K562 (cell line): ENCODE measurements around the gene UBQLNL. TPM values are rescaled to one million over a fixed set of nuclear protein-coding genes. Genes with fewer than 3 reads are reported as not detected.

ENCODE experiments used
- CCNT2 ChIP-seq: IDR thresholded peaks from 2 replicates; pipeline ENCODE4 v1.6.1; 2011; ENCODE audit warnings: borderline replicate concordance, low read depth, mild to moderate bottlenecking, moderate library complexity, mixed read lengths, low read length; ENCODE audit not compliant: insufficient read length; ENCODE audit errors: extremely low read depth
- CEBPB ChIP-seq: fragments of 450-650 bp; IDR thresholded peaks from 2 replicates; pipeline ENCODE4 v1.6.1; 2016; ENCODE audit warnings: missing genetic modification characterization, missing compliant biosample characterization
- COPS2 ChIP-seq: fragments of 450-650 bp; conservative IDR thresholded peaks from 2 replicates; pipeline ENCODE4 v1.6.1; 2016; ENCODE audit warnings: mild to moderate bottlenecking, moderate library complexity
- FIP1L1 ChIP-seq: fragments of 200-400 bp; formaldehyde crosslinking; IDR thresholded peaks from 2 replicates; pipeline ENCODE4 v1.6.1; 2018; ENCODE audit warnings: mild to moderate bottlenecking, low read depth, low read length; ENCODE audit not compliant: poor library complexity, severe bottlenecking
- HNRNPUL1 ChIP-seq: fragments of 200-400 bp; formaldehyde crosslinking; IDR thresholded peaks from 2 replicates; pipeline ENCODE4 v1.6.1; 2017; ENCODE audit warnings: low read length
- MAFF ChIP-seq: IDR thresholded peaks from 2 replicates; pipeline ENCODE4 v1.6.1; 2012; ENCODE audit warnings: low read length, improper control_type of control experiment
- MAFK ChIP-seq: IDR thresholded peaks from 2 replicates; pipeline ENCODE4 v1.6.1; 2011; ENCODE audit warnings: low read length, improper control_type of control experiment
- MYC ChIP-seq, 2 experiments: fragments of 250-450 bp in 1 of 2; sonication (Bioruptor Pico) in 1 of 2; IDR thresholded peaks; 2 replicates each; pipeline versions ENCODE4 v1.5.1 to v1.6.1; 2012 to 2021; ENCODE audit warnings: low read depth in 2 of 2, borderline replicate concordance in 1 of 2, improper control_type of control experiment in 1 of 2, low read length in 1 of 2, mild to moderate bottlenecking in 1 of 2, moderate library complexity in 1 of 2
- NEUROD1 ChIP-seq: fragments of 150-350 bp; IDR thresholded peaks from 2 replicates; pipeline ENCODE4 v1.6.1; 2014; ENCODE audit warnings: borderline replicate concordance, low read length, low read depth; ENCODE audit not compliant: partially characterized antibody
- POLR3A ChIP-seq: IDR thresholded peaks from 2 replicates; pipeline ENCODE4 v1.6.1; 2011; ENCODE audit warnings: borderline replicate concordance, mild to moderate bottlenecking, moderate library complexity; ENCODE audit not compliant: insufficient read length, insufficient read depth; ENCODE audit errors: extremely low read depth
- RBFOX2 ChIP-seq: fragments of 200-400 bp; formaldehyde crosslinking; IDR thresholded peaks from 2 replicates; pipeline ENCODE4 v1.6.1; 2017; ENCODE audit warnings: low read depth, mild to moderate bottlenecking, low read length, moderate library complexity
- SETDB1 ChIP-seq: IDR thresholded peaks from one replicate; pipeline ENCODE4 v1.6.1; 2012; ENCODE audit warnings: low read length, control low read depth, inconsistent platforms
- SIN3A ChIP-seq, 2 experiments: fragments of 150-350 bp in 1 of 2; IDR thresholded peaks; 2 replicates each; pipeline ENCODE4 v1.6.1; 2011 to 2016; ENCODE audit warnings: borderline replicate concordance in 2 of 2, low read depth in 2 of 2, low read length in 2 of 2, mild to moderate bottlenecking in 2 of 2, moderate library complexity in 2 of 2; ENCODE audit not compliant: control insufficient read depth in 1 of 2
- TRIM28 ChIP-seq: fragments of 450-650 bp; IDR thresholded peaks from 2 replicates; pipeline ENCODE4 v1.6.1; 2017
- ZFP1 ChIP-seq: fragments of 450-650 bp; formaldehyde crosslinking; IDR thresholded peaks from 2 replicates; pipeline ENCODE4 v1.4.0; 2020; ENCODE audit warnings: mild to moderate bottlenecking, mixed read lengths
- ZNF347 ChIP-seq: fragments of 450-650 bp; formaldehyde crosslinking; IDR thresholded peaks from 2 replicates; pipeline ENCODE4 v1.4.0; 2020; ENCODE audit warnings: low read depth, mild to moderate bottlenecking, moderate library complexity
- ZNF830 ChIP-seq: fragments of 250-450 bp; sonication (Bioruptor Pico); IDR thresholded peaks from 2 replicates; pipeline ENCODE4 v1.5.0; 2021; ENCODE audit warnings: mild to moderate bottlenecking
- polyA plus RNA-seq, 8 experiments: library from polyadenylated mRNA; depleted of rRNA in 4 of 8; stranded (reverse) in 5 of 8; unstranded in 3 of 8; fragments of >200 nt; fragmentation: Nextera tagmentation in 2 of 8; fragmentation: Illumina TruSeq in 1 of 8; extraction: Ambion mirVana in 2 of 8; extraction: Trizol in 1 of 8; gene quantifications; 2 replicates each; pipeline versions ENCODE4 v1.2.1 to v1.2.3, GENCODE V29; 2011 to 2014; ENCODE audit warnings: inconsistent platforms in 1 of 8, missing spikeins in 1 of 8
- total RNA-seq, 7 experiments: library from RNA; depleted of rRNA in 6 of 7; stranded (reverse); fragments of >200 nt in 6 of 7; fragmentation: Illumina TruSeq in 2 of 7; extraction: Trizol in 2 of 7; gene quantifications; 2 replicates each; pipeline versions ENCODE4 v1.2.1 to v1.2.3, GENCODE V29; 2011 to 2021; ENCODE audit warnings: low replicate concordance in 1 of 7
- TF ChIP-seq, protein P1 (sequence below), 2 experiments: fragments of 200-800 bp in 1 of 2; sonication (Bioruptor generic) in 1 of 2; sonication (generic) in 1 of 2; formaldehyde crosslinking in 1 of 2; IDR thresholded peaks in 1 of 2; conservative IDR thresholded peaks in 1 of 2; 2 replicates each; pipeline versions ENCODE4 v1.5.0 to v1.6.1; 2016 to 2020; ENCODE audit warnings: missing compliant biosample characterization in 1 of 2, missing genetic modification characterization in 1 of 2, missing genetic modification reagents in 1 of 2
- TF ChIP-seq, protein P2 (sequence below): fragments of 450-650 bp; formaldehyde crosslinking; IDR thresholded peaks from 2 replicates; pipeline ENCODE4 v1.4.0; 2022; ENCODE audit warnings: mild to moderate bottlenecking, moderate library complexity

Gene UBQLNL
- total and polyA plus RNA-seq, 9 of the 15 experiments (the other 6 are each of a cell fraction or from before 2014, with no cell fraction given), result 0.07 to 0.27 (median 0.14) TPM

DNA sequence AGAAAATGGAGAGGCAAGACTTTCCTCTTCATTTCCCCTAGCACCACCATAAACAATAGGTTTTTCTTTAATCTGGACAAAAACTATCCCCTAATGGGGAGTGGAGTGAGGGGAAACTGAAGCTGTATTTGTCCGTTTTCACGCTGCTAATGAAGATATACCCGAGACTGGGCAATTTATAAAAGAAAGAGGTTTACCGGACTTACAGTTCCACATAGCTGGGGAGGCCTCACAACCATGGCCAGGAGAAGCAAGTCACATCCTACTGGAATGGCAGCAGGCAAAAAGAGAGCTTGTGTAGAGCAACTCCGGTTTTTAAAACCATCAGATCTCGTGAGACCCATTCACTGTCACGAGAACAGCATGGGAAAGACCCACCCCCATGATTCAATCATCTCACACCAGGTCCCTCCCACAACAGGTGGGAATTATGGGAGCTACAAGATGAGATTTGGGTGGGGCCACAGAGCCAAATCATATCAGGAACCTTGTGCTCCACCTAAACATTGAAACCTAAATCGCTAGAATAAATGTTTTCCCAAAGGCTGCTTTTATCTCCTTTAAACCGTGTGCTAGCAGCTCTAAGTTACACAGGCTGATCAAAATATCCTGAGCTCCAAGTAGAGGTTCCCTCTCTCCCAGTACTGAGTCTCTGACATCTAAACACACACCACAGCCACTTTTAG, 11.0 kb downstream of the UBQLNL start (continued):
- TF ChIP-seq SIN3A (IDR thresholded peaks at IDR 0.05; ENCODE audit: borderline replicate concordance in 2 of 2, control insufficient read depth in 1 of 2, low read depth in 2 of 2, low read length in 2 of 2) (peak; percentile 46 to 72; a peak in 1 of 4 replicates), NEUROD1 (peak; percentile 69), ZNF347 (no peak), COPS2 (no peak), SETDB1 (no peak), MAFK (no peak), ZFP1 (CRISPR knock-in tag) (no peak), MAFF (peak; percentile 70; the same call in 1 of the 2 replicates), CEBPB (tag) (no peak), TRIM28 (no peak), RBFOX2 (peak; percentile 83), MYC (IDR thresholded peaks at IDR 0.05; ENCODE audit: low read depth, low read length) (peak; percentile 67), MYC (CRISPR knock-in tag; IDR thresholded peaks at IDR 0.05; ENCODE audit: borderline replicate concordance, low read depth) (no peak), CCNT2 (no peak), ZNF830 (CRISPR knock-in tag) (no peak), HNRNPUL1 (no peak), POLR3A (no peak), FIP1L1 (no peak)
- TF ChIP-seq, protein P1, sequence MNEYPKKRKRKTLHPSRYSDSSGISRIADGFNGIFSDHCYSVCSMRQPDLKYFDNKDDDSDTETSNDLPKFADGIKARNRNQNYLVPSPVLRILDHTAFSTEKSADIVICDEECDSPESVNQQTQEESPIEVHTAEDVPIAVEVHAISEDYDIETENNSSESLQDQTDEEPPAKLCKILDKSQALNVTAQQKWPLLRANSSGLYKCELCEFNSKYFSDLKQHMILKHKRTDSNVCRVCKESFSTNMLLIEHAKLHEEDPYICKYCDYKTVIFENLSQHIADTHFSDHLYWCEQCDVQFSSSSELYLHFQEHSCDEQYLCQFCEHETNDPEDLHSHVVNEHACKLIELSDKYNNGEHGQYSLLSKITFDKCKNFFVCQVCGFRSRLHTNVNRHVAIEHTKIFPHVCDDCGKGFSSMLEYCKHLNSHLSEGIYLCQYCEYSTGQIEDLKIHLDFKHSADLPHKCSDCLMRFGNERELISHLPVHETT (CRISPR knock-in tag; conservative IDR thresholded peaks at IDR 0.05 in 1 of 2, IDR thresholded peaks at IDR 0.05 in 1 of 2), result no peak
- TF ChIP-seq, protein P2, sequence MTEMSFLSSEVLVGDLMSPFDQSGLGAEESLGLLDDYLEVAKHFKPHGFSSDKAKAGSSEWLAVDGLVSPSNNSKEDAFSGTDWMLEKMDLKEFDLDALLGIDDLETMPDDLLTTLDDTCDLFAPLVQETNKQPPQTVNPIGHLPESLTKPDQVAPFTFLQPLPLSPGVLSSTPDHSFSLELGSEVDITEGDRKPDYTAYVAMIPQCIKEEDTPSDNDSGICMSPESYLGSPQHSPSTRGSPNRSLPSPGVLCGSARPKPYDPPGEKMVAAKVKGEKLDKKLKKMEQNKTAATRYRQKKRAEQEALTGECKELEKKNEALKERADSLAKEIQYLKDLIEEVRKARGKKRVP (CRISPR knock-in tag), result no peak
